SK-N-SH treated with all-trans-retinoic acid at 6 μM for 48 hours (cell line): ENCODE data around the gene NEK11.
"Not testable (repeated sequence)": the region's sequence is repeated elsewhere in the genome, so short reads cannot be mapped to it uniquely, and the experiment has no call there.

ENCODE experiments used
- ATAC-seq: fragments of 200-7000 bp; cut with Tn5 transposase; 3 replicates; pipeline ENCODE4 v1.9.1; 2020; ENCODE audit warnings: mild to moderate bottlenecking, moderate library complexity
- ARNTL ChIP-seq: fragments of 450-650 bp; formaldehyde crosslinking; IDR thresholded peaks from 2 replicates; pipeline ENCODE4 v1.5.0; 2020; ENCODE audit warnings: low read depth, mild to moderate bottlenecking, moderate library complexity, borderline replicate concordance
- BACH2 ChIP-seq: fragments of 250-450 bp; sonication (Bioruptor Pico); IDR thresholded peaks from 2 replicates; pipeline ENCODE4 v1.9.0; 2021; ENCODE audit warnings: mild to moderate bottlenecking, borderline replicate concordance
- CREB5 ChIP-seq: fragments of 250-450 bp; sonication (Bioruptor Pico); IDR thresholded peaks from 2 replicates; pipeline ENCODE4 v1.5.1; 2020; ENCODE audit warnings: low read depth, mild to moderate bottlenecking, moderate library complexity
- CSDC2 ChIP-seq: fragments of 250-450 bp; sonication (Bioruptor Pico); IDR thresholded peaks from 2 replicates; pipeline ENCODE4 v1.5.0; 2020; ENCODE audit warnings: mild to moderate bottlenecking, moderate library complexity
- ESRRG ChIP-seq: fragments of 250-450 bp; sonication (Bioruptor Pico); IDR thresholded peaks from 2 replicates; pipeline ENCODE4 v1.6.1; 2021; ENCODE audit warnings: mild to moderate bottlenecking
- GLIS3 ChIP-seq: fragments of 250-450 bp; sonication (Bioruptor Pico); IDR thresholded peaks from 2 replicates; pipeline ENCODE4 v1.5.0; 2020; ENCODE audit warnings: mild to moderate bottlenecking, moderate library complexity
- ISL1 ChIP-seq: fragments of 250-450 bp; sonication (Bioruptor Pico); IDR thresholded peaks from 2 replicates; pipeline ENCODE4 v2.1.2; 2022; ENCODE audit warnings: mild to moderate bottlenecking, moderate library complexity
- OSR1 ChIP-seq: fragments of 250-450 bp; sonication (Bioruptor Pico); IDR thresholded peaks from 2 replicates; pipeline ENCODE4 v1.8.0; 2022; ENCODE audit warnings: moderate library complexity, mild to moderate bottlenecking, inconsistent platforms
- PPARA ChIP-seq: fragments of 250-450 bp; sonication (Bioruptor Pico); IDR thresholded peaks from 2 replicates; pipeline ENCODE4 v1.5.0; 2020; ENCODE audit warnings: mild to moderate bottlenecking, borderline replicate concordance
- RARB ChIP-seq: fragments of 250-450 bp; sonication (Bioruptor Pico); IDR thresholded peaks from 2 replicates; pipeline ENCODE4 v1.8.0; 2021; ENCODE audit warnings: mild to moderate bottlenecking, moderate library complexity
- SNAI2 ChIP-seq: fragments of 250-450 bp; sonication (Bioruptor Pico); IDR thresholded peaks from 2 replicates; pipeline ENCODE4 v1.5.0; 2020; ENCODE audit warnings: mild to moderate bottlenecking, moderate library complexity
- TCF4 ChIP-seq: fragments of 250-450 bp; sonication (Bioruptor Pico); IDR thresholded peaks from 2 replicates; pipeline ENCODE4 v1.8.0; 2021; ENCODE audit warnings: mild to moderate bottlenecking, moderate library complexity, borderline replicate concordance
- TOX ChIP-seq: fragments of 250-450 bp; sonication (Bioruptor Pico); IDR thresholded peaks from 2 replicates; pipeline ENCODE4 v1.8.0; 2021; ENCODE audit warnings: mild to moderate bottlenecking, moderate library complexity, borderline replicate concordance
- ZFP3 ChIP-seq: fragments of 250-450 bp; sonication (Bioruptor Pico); IDR thresholded peaks from 2 replicates; pipeline ENCODE4 v1.5.0; 2020; ENCODE audit warnings: mild to moderate bottlenecking, moderate library complexity
- ZFP30 ChIP-seq: fragments of 450-650 bp; formaldehyde crosslinking; IDR thresholded peaks from 2 replicates; pipeline ENCODE4 v1.5.0; 2022; ENCODE audit warnings: mild to moderate bottlenecking, moderate library complexity
- ZNF565 ChIP-seq: fragments of 450-650 bp; formaldehyde crosslinking; conservative IDR thresholded peaks from 2 replicates; pipeline ENCODE4 v1.5.0; 2020; ENCODE audit warnings: low read depth, mild to moderate bottlenecking, moderate library complexity
- ZNF70 ChIP-seq: fragments of 450-650 bp; formaldehyde crosslinking; IDR thresholded peaks from 2 replicates; pipeline ENCODE4 v1.5.0; 2020; ENCODE audit warnings: mild to moderate bottlenecking, moderate library complexity
- ZNF8 ChIP-seq: fragments of 450-650 bp; formaldehyde crosslinking; IDR thresholded peaks from 2 replicates; pipeline ENCODE4 v1.5.0; 2020; ENCODE audit warnings: mild to moderate bottlenecking, moderate library complexity
- TF ChIP-seq, protein P1 (sequence below): fragments of 250-450 bp; sonication (Bioruptor Pico); IDR thresholded peaks from 2 replicates; pipeline ENCODE4 v1.8.0; 2020; ENCODE audit warnings: mild to moderate bottlenecking, moderate library complexity, borderline replicate concordance
- TF ChIP-seq, protein P2 (sequence below): fragments of 250-450 bp; sonication (Bioruptor Pico); IDR thresholded peaks from 2 replicates; pipeline ENCODE4 v1.8.0; 2021; ENCODE audit warnings: low read depth, mild to moderate bottlenecking, moderate library complexity, borderline replicate concordance
- TF ChIP-seq, protein P3 (sequence below): fragments of 250-450 bp; sonication (Bioruptor Pico); IDR thresholded peaks from 2 replicates; pipeline ENCODE4 v1.5.0; 2020; ENCODE audit warnings: mild to moderate bottlenecking, moderate library complexity

Gene NEK11

DNA sequence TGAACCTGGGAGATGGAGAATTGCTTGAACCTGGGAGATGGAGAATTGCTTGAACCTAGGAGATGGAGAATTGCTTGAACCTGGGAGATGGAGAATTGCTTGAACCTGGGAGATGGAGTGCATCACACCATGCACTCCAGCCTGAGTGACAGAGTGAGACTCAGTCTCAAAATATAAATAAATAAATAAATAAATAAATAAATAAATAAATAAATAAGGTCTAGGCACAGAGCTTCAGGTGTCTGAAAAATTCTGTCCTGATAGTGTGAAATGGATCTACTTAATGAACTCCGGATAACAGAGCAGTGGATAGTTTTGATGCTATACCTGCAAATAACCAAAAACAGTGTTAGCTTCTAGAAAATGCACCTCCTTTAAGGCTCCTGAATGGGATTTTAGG, 330.6 kb downstream of the NEK11 start (continued):
- TF ChIP-seq PPARA (CRISPR knock-in tag) (no peak), RARB (CRISPR knock-in tag) (no peak), OSR1 (CRISPR knock-in tag) (no peak), ISL1 (CRISPR knock-in tag) (no peak), SNAI2 (CRISPR knock-in tag) (no peak), BACH2 (CRISPR knock-in tag) (no peak), ESRRG (CRISPR knock-in tag) (no peak)
- TF ChIP-seq, protein P1, sequence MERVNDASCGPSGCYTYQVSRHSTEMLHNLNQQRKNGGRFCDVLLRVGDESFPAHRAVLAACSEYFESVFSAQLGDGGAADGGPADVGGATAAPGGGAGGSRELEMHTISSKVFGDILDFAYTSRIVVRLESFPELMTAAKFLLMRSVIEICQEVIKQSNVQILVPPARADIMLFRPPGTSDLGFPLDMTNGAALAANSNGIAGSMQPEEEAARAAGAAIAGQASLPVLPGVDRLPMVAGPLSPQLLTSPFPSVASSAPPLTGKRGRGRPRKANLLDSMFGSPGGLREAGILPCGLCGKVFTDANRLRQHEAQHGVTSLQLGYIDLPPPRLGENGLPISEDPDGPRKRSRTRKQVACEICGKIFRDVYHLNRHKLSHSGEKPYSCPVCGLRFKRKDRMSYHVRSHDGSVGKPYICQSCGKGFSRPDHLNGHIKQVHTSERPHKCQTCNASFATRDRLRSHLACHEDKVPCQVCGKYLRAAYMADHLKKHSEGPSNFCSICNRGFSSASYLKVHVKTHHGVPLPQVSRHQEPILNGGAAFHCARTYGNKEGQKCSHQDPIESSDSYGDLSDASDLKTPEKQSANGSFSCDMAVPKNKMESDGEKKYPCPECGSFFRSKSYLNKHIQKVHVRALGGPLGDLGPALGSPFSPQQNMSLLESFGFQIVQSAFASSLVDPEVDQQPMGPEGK (CRISPR knock-in tag) = no peak
- TF ChIP-seq, protein P2, sequence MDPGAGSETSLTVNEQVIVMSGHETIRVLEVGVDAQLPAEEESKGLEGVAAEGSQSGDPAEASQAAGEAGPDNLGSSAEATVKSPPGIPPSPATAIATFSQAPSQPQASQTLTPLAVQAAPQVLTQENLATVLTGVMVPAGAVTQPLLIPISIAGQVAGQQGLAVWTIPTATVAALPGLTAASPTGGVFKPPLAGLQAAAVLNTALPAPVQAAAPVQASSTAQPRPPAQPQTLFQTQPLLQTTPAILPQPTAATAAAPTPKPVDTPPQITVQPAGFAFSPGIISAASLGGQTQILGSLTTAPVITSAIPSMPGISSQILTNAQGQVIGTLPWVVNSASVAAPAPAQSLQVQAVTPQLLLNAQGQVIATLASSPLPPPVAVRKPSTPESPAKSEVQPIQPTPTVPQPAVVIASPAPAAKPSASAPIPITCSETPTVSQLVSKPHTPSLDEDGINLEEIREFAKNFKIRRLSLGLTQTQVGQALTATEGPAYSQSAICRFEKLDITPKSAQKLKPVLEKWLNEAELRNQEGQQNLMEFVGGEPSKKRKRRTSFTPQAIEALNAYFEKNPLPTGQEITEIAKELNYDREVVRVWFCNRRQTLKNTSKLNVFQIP (CRISPR knock-in tag) = no peak
- TF ChIP-seq, all 23 proteins: peak for 0

DNA sequence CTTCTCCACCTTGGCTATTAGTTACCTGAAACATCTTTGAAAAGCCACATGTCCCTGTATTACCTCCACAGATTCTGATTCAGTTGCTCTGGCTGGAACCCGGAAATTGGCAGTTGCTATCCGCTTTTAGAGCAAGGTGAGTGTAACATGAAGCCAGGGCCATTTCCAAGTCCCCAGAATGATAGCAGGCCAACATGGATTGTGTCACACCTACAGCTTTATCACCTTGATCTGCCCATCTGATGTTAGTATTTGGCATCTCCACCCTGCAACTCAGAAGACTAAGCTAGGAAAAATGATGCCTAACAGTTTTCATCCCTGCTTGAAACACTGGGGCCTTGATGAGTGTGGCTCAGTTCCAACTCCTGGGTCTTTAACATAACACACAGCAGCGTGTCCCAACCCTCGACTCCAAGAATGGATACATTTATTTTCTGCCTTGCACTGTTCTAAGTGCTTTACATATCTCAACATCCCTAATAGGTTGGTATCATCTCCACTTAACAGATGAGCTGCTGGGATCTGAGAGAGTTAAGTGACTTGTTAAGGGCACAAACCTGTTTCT, 333.6 kb downstream of the NEK11 start:
- TF ChIP-seq ZNF565 (CRISPR knock-in tag) = no peak
- no peak for TF ChIP-seq ZFP30 (CRISPR knock-in tag)
- TF ChIP-seq ISL1 (CRISPR knock-in tag) = no peak
- TF ChIP-seq TCF4 (CRISPR knock-in tag) = no peak
- TF ChIP-seq CSDC2 = no peak
- no peak for TF ChIP-seq OSR1 (CRISPR knock-in tag)
- TF ChIP-seq, protein P1 (CRISPR knock-in tag) = no peak
- no peak for TF ChIP-seq ZFP3 (CRISPR knock-in tag)
- no peak for TF ChIP-seq PPARA (CRISPR knock-in tag)
- no peak for TF ChIP-seq BACH2 (CRISPR knock-in tag)
- TF ChIP-seq ZNF8 (CRISPR knock-in tag) = no peak
- no peak for ATAC-seq

- ATAC-seq = not testable (repeated sequence)
These were observed 334.4 kb downstream of the NEK11 start for GRCh38 chr3:131361066-131361463.

DNA sequence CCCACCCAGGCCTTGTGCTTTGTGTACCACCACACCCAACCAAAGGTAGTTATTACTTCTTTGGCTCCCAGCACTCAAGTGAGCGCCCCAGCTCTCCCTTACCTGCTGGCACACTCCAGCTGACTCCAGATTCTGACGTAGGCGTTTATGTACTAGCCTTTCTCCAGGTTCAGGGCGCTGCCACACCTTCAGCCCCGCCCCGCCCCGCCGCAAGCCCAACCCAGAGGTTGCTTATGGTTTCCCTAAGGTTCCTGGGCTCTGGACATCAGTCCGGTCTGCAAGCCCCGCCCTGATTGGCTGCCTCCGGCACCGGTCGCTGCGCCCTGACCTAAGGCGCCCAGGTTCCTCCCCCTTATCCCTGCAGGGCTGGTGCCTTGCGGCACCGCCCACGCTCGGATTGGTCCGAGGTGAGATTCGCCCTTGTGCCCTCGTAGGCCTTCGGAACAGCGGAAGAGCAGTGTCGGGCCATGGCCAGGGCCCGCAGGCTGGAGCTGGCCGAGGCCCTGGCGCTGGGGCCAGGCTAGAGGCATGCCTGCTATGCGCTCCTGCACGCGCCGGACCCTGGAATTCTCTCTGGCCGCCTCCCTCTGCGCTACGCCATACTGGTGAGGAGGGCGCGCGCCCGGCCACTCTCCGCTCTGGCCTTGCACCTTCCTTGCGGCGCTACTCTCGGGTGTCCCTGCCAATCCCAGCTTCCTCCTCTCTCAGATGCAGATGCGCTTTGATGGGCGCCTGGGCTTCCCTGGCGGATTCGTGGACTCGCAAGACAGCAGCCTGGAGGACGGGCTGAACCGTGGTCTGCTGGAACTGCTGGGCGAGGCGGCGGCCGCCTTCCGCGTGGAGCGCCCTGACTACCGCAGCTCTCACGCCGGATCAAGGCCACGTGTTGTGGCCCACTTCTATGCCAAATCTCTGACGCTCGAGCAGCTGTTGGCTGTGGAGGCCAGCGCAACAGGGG, 335.1 kb downstream of the NEK11 start:
- TF ChIP-seq TOX (CRISPR knock-in tag) = no peak
- TF ChIP-seq RARB (CRISPR knock-in tag) = no peak
- TF ChIP-seq CREB5 (CRISPR knock-in tag) = no peak
- TF ChIP-seq, protein P3, sequence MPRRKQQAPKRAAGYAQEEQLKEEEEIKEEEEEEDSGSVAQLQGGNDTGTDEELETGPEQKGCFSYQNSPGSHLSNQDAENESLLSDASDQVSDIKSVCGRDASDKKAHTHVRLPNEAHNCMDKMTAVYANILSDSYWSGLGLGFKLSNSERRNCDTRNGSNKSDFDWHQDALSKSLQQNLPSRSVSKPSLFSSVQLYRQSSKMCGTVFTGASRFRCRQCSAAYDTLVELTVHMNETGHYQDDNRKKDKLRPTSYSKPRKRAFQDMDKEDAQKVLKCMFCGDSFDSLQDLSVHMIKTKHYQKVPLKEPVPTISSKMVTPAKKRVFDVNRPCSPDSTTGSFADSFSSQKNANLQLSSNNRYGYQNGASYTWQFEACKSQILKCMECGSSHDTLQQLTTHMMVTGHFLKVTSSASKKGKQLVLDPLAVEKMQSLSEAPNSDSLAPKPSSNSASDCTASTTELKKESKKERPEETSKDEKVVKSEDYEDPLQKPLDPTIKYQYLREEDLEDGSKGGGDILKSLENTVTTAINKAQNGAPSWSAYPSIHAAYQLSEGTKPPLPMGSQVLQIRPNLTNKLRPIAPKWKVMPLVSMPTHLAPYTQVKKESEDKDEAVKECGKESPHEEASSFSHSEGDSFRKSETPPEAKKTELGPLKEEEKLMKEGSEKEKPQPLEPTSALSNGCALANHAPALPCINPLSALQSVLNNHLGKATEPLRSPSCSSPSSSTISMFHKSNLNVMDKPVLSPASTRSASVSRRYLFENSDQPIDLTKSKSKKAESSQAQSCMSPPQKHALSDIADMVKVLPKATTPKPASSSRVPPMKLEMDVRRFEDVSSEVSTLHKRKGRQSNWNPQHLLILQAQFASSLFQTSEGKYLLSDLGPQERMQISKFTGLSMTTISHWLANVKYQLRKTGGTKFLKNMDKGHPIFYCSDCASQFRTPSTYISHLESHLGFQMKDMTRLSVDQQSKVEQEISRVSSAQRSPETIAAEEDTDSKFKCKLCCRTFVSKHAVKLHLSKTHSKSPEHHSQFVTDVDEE (CRISPR knock-in tag) = no peak
- TF ChIP-seq ZNF70 = no peak
- no peak for TF ChIP-seq PPARA (CRISPR knock-in tag)
- no peak for TF ChIP-seq ZFP30 (CRISPR knock-in tag)
- no peak for TF ChIP-seq GLIS3 (CRISPR knock-in tag)
- no peak for TF ChIP-seq BACH2 (CRISPR knock-in tag)
- no peak for TF ChIP-seq ARNTL (CRISPR knock-in tag)
- TF ChIP-seq ZFP3 (CRISPR knock-in tag) = no peak
- TF ChIP-seq, protein P2 (CRISPR knock-in tag) = no peak
- no peak for TF ChIP-seq ESRRG (CRISPR knock-in tag)
- no peak for ATAC-seq
